HG03354 (cell line): ENCODE data around the gene PDE5A.
A peak's percentile ranks its signal among the peaks of the same experiment; 100 is the strongest.
"Not testable (repeated sequence)": the region's sequence is repeated elsewhere in the genome, so short reads cannot be mapped to it uniquely, and the experiment has no call there.

Experiments
- ATAC-seq: cut with Tn5 transposase; IDR thresholded peaks from one replicate; pipeline ENCODE4 v1.9.1; 2021; ENCODE audit warnings: mild to moderate bottlenecking; ENCODE audit not compliant: unreplicated experiment, poor library complexity, severe bottlenecking

The PDE5A gene

GRCh38 chr4:119479835-119480234 is 148.8 kb downstream of the PDE5A start:
- ATAC-seq, result no peak

DNA sequence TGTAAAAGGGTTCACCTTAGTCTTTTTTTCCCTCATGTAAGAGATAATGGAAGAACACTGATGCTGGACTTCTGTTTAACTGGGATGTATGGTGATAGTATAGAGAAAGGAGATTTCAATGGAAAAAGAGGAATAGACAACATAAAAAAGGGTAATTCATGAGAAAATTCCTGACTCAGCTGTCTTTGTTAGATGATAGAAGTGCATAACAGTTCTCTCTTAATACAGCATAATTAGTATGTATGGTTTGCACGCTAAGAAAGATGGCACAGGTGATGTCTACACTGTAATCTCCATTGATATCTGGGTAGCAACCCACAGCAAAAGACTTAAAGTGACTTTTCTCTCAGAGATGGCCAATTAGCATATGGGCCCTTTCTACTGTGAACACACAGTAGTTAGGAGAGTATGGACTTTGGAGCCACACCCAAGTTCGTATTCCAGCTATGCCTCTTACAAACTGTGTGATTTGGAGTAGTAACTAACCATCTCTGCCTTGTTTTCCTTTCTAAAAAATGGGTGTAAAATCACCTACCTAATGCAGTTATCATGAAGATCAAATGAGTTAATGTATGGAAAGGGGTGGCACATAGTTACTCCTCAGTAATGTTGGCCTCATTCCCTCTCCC is 149.3 kb downstream of the PDE5A start:
- no peak for ATAC-seq

GRCh38 chr4:119478446-119479179 is 150.0 kb downstream of the PDE5A start:
- no peak for ATAC-seq

GRCh38 chr4:119477412-119478053 is 151.1 kb downstream of the PDE5A start:
- no peak for ATAC-seq

- ATAC-seq, result peak; percentile 38
Measured at GRCh38 chr4:119471259-119471658, 157.3 kb downstream of the PDE5A start.

- peak; percentile 39 for ATAC-seq
Measured at GRCh38 chr4:119470737-119471063, 157.9 kb downstream of the PDE5A start.

DNA sequence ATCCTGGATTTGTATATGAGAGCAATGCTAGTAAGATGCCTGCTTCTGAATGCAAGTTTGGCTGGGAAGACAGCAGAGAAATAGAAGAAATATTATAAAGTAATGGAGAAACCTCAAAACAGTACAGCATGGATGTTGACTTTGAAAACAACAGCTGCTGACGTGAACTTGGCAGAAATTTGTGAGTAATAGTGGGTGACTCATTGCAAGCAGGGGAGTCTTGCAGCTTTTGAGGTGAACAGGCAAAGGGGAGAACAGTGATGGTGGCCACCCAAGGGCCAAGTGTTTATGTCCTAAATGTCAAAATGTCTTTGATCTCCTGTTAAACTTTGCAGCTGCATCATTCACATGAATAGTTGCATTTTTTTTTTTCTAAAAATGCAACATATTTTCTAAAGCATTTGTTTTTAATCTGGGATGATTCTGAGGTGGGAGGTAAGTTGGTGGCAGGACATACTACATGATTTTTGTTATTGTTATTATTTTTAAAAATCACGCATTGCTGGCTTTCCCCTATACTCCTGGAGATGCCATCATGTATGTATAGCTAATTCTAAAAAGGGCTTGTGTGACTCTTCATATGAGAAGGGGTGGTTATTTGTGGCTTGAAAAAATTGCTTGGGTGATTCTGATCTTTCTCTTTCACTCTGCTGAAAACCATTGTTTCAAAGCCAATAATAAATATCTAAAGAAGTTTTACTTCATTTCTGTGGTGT is 158.4 kb downstream of the PDE5A start:
- ATAC-seq, result peak; percentile 59

DNA sequence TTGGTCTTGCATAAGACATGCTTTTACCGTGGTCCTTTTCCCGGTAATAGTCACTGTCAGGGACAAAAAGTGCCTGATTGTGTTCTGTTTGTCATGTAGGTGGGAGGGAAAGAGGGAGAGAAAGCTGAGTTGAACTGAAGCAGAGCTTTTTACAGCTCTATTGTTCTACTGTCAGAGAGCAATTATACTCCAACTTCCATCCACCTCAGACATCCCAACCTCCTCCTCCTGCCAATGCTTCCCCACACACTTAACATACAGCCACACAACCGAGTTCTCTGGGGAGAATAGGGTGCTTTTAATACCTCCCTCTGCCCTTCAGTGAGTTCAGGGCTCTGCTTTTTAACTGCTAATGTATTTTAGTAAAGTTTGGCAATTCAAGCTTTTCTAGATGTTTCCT is 159.6 kb downstream of the PDE5A start:
- not testable (repeated sequence) for ATAC-seq

- peak; percentile 75 for ATAC-seq
Measured at GRCh38 chr4:119462733-119463132, 165.9 kb downstream of the PDE5A start.

GRCh38 chr4:119455734-119456133 is 172.9 kb downstream of the PDE5A start:
- not testable (repeated sequence) for ATAC-seq

- ATAC-seq, result peak; percentile 100
Measured at GRCh38 chr4:119454491-119455270, 173.9 kb downstream of the PDE5A start.

- peak; percentile 33 for ATAC-seq
Measured at GRCh38 chr4:119454151-119454490, 174.5 kb downstream of the PDE5A start.

- not testable (repeated sequence) for ATAC-seq
Measured at GRCh38 chr4:119453286-119453685, 175.3 kb downstream of the PDE5A start.

DNA sequence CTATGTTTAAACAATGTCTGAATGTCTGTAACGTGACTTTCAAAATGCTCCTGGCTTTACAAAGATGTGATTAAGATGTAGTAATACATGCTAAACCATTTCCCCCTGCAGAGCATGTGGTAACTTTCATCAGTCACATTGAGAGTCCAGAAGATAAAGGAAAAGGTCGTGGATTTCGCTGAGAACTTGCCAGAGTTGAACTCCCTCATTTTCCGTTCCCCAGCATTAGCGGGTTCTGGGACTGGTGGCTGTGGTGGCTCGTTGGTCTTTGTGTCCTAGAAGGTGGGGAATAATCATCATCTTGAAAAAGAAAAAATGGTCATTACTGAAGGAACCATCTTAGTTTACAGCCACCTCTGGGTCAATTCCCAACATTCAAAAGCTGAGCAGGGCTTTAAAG is 178.8 kb downstream of the PDE5A start:
- ATAC-seq, result not testable (repeated sequence)
